ENCODE results near the gene EFNA5. TPM values are rescaled to one million over a fixed set of nuclear protein-coding genes. Genes with fewer than 3 reads are reported as not detected.

Gene EFNA5
- total and polyA plus RNA-seq, 4 donors: 0.14 to 0.93 (median 0.54) TPM

DNA sequence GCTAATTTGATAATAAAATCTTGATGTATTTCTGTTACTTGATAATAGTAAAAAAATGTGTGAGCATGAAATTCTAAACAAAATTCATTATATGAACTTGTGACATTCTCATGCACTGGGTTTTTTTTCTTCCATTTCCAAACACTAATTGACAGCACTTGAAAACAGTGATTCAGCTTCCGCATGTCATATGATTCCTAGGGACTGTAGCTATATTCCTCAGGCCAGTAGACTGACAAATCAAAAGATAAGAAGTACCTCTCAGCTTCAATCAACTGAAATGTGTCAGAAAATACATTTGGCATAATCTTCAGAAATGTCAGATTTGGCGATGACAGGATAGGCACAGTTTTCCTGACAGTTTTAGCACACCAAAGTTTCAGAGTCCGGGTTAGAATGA is 52.5 kb downstream of the EFNA5 start (continued):
- TF ChIP-seq, protein P1, sequence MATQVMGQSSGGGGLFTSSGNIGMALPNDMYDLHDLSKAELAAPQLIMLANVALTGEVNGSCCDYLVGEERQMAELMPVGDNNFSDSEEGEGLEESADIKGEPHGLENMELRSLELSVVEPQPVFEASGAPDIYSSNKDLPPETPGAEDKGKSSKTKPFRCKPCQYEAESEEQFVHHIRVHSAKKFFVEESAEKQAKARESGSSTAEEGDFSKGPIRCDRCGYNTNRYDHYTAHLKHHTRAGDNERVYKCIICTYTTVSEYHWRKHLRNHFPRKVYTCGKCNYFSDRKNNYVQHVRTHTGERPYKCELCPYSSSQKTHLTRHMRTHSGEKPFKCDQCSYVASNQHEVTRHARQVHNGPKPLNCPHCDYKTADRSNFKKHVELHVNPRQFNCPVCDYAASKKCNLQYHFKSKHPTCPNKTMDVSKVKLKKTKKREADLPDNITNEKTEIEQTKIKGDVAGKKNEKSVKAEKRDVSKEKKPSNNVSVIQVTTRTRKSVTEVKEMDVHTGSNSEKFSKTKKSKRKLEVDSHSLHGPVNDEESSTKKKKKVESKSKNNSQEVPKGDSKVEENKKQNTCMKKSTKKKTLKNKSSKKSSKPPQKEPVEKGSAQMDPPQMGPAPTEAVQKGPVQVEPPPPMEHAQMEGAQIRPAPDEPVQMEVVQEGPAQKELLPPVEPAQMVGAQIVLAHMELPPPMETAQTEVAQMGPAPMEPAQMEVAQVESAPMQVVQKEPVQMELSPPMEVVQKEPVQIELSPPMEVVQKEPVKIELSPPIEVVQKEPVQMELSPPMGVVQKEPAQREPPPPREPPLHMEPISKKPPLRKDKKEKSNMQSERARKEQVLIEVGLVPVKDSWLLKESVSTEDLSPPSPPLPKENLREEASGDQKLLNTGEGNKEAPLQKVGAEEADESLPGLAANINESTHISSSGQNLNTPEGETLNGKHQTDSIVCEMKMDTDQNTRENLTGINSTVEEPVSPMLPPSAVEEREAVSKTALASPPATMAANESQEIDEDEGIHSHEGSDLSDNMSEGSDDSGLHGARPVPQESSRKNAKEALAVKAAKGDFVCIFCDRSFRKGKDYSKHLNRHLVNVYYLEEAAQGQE (IDR thresholded peaks at IDR 0.05): no peak
- TF ChIP-seq TAF1 (conservative IDR thresholded peaks at IDR 0.05): no peak
- no peak for TF ChIP-seq JUND (IDR thresholded peaks at IDR 0.05)
- TF ChIP-seq HNF4G (IDR thresholded peaks at IDR 0.05): no peak
- TF ChIP-seq FOXA2 (IDR thresholded peaks at IDR 0.05): no peak
- TF ChIP-seq ZBTB33 (IDR thresholded peaks at IDR 0.05): no peak

- no peak overlapping the region for H3K4me3 ChIP-seq (ENCODE audit: low read depth in 1 of 3, low read length in 3 of 3)
- H3K27me3 ChIP-seq (ENCODE audit: control insufficient read depth in 4 of 4, insufficient read depth in 4 of 4, low read length in 3 of 4): no peaks in the 10 kb centered on the region
- no peaks in the 10 kb centered on the region for H3K4me1 ChIP-seq (ENCODE audit: control insufficient read depth in 4 of 4, insufficient read depth in 4 of 4, low read length in 3 of 4)
- H3K27ac ChIP-seq (ENCODE audit: low read depth in 1 of 2, low read length in 2 of 2): no peak overlapping the region
- no peaks in the 10 kb centered on the region for H3K36me3 ChIP-seq (ENCODE audit: control insufficient read depth in 4 of 4, insufficient read depth in 3 of 4, low read depth in 1 of 4, low read length in 3 of 4)
- DNase-seq (ENCODE audit: low spot score): no peak
- TF ChIP-seq, protein P1 (IDR thresholded peaks at IDR 0.05): no peak
- 93% methylated on average over 1 of the region's 1 CpG for WGBS
- no peak overlapping the region for H3K9ac ChIP-seq (ENCODE audit: low read depth in 1 of 2, low read length in 2 of 2)
- no peaks in the 10 kb centered on the region for H3K9me3 ChIP-seq (ENCODE audit: control insufficient read depth in 4 of 4, low read length in 3 of 4)
Observed at GRCh38 chr5:107617052-107617451, 53.7 kb downstream of the EFNA5 start.

- no peaks in the 10 kb centered on the region for H3K27me3 ChIP-seq (ENCODE audit: control insufficient read depth in 4 of 4, insufficient read depth in 4 of 4, low read length in 3 of 4)
- WGBS: 80% methylated on average over 4 of the region's 4 CpGs
- no peak overlapping the region for H3K4me3 ChIP-seq (ENCODE audit: low read depth in 1 of 3, low read length in 3 of 3)
- H3K9me3 ChIP-seq (ENCODE audit: control insufficient read depth in 4 of 4, low read length in 3 of 4): no peaks in the 10 kb centered on the region
- H3K9ac ChIP-seq (ENCODE audit: low read depth in 1 of 2, low read length in 2 of 2): no peak overlapping the region
- no peaks in the 10 kb centered on the region for H3K4me1 ChIP-seq (ENCODE audit: control insufficient read depth in 4 of 4, insufficient read depth in 4 of 4, low read length in 3 of 4)
- TF ChIP-seq, protein P2, sequence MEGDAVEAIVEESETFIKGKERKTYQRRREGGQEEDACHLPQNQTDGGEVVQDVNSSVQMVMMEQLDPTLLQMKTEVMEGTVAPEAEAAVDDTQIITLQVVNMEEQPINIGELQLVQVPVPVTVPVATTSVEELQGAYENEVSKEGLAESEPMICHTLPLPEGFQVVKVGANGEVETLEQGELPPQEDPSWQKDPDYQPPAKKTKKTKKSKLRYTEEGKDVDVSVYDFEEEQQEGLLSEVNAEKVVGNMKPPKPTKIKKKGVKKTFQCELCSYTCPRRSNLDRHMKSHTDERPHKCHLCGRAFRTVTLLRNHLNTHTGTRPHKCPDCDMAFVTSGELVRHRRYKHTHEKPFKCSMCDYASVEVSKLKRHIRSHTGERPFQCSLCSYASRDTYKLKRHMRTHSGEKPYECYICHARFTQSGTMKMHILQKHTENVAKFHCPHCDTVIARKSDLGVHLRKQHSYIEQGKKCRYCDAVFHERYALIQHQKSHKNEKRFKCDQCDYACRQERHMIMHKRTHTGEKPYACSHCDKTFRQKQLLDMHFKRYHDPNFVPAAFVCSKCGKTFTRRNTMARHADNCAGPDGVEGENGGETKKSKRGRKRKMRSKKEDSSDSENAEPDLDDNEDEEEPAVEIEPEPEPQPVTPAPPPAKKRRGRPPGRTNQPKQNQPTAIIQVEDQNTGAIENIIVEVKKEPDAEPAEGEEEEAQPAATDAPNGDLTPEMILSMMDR (IDR thresholded peaks at IDR 0.05; ENCODE audit: low read depth, low read length, missing input control): no peak
- TF ChIP-seq RXRA (IDR thresholded peaks at IDR 0.05): no peak
- no peak for TF ChIP-seq RAD21 (IDR thresholded peaks at IDR 0.05)
- TF ChIP-seq, protein P3, sequence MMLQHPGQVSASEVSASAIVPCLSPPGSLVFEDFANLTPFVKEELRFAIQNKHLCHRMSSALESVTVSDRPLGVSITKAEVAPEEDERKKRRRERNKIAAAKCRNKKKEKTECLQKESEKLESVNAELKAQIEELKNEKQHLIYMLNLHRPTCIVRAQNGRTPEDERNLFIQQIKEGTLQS (IDR thresholded peaks at IDR 0.05): no peak
- no peak for TF ChIP-seq YY1 (IDR thresholded peaks at IDR 0.05)
- TF ChIP-seq, protein P1 (IDR thresholded peaks at IDR 0.05): no peak
- no peak for TF ChIP-seq FOXA1 (IDR thresholded peaks at IDR 0.05)
- TF ChIP-seq, protein P4, sequence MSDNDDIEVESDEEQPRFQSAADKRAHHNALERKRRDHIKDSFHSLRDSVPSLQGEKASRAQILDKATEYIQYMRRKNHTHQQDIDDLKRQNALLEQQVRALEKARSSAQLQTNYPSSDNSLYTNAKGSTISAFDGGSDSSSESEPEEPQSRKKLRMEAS (IDR thresholded peaks at IDR 0.05): no peak
- H3K27ac ChIP-seq (ENCODE audit: low read depth in 1 of 2, low read length in 2 of 2): no peak overlapping the region
- no peak for DNase-seq (ENCODE audit: low spot score)
- H3K36me3 ChIP-seq (ENCODE audit: control insufficient read depth in 4 of 4, insufficient read depth in 3 of 4, low read depth in 1 of 4, low read length in 3 of 4): no peaks in the 10 kb centered on the region
Observed at GRCh38 chr5:107616213-107616612, 54.5 kb downstream of the EFNA5 start.

Measured in liver (tissue), 9 donors.